ENCODE results near the gene ETFBKMT. TPM values are rescaled to one million over a fixed set of nuclear protein-coding genes. Genes with fewer than 3 reads are reported as not detected.
"Not testable (repeated sequence)": the region's sequence is repeated elsewhere in the genome, so short reads cannot be mapped to it uniquely, and the experiment has no call there.

Gene ETFBKMT
- total RNA-seq, 4 donors from 2014 or later: 1.4 to 3.2 (median 2.5) TPM

GRCh38 chr12:31655792-31656191 lies 3.7 kb upstream of the ETFBKMT start:
- TF ChIP-seq CTCF (IDR thresholded peaks at IDR 0.05): no peak
- DNase-seq (ENCODE audit: low spot score) (no peak), ATAC-seq (ENCODE audit: low FRiP score) (no peak)

GRCh38 chr12:31658471-31659086 lies 909 bp upstream of the ETFBKMT start:
- no peak for DNase-seq (ENCODE audit: low spot score)
- no peak for ATAC-seq (ENCODE audit: low FRiP score)
- no peak for TF ChIP-seq CTCF (IDR thresholded peaks at IDR 0.05)

GRCh38 chr12:31662176-31662849 lies 2.8 kb downstream of the ETFBKMT start:
- DNase-seq (ENCODE audit: low spot score) (no peak), ATAC-seq (ENCODE audit: low FRiP score) (no peak)
- no peak for TF ChIP-seq CTCF (IDR thresholded peaks at IDR 0.05)

GRCh38 chr12:31663576-31663975 lies 4.1 kb downstream of the ETFBKMT start:
- ATAC-seq (ENCODE audit: low FRiP score) (no peak), DNase-seq (ENCODE audit: low spot score) (no peak)

GRCh38 chr12:31664038-31664437 lies 4.5 kb downstream of the ETFBKMT start:
- DNase-seq (ENCODE audit: low spot score): no peak
- no peak for TF ChIP-seq CTCF (IDR thresholded peaks at IDR 0.05)
- no peak for ATAC-seq (ENCODE audit: low FRiP score)

More at GRCh38 chr12:31663576-31663975, 4.1 kb downstream of the ETFBKMT start:
- TF ChIP-seq CTCF (IDR thresholded peaks at IDR 0.05): no peak

GRCh38 chr12:31669020-31669419 lies 9.5 kb downstream of the ETFBKMT start:
- DNase-seq (ENCODE audit: low spot score) (no peak), ATAC-seq (ENCODE audit: low FRiP score) (no peak)
- TF ChIP-seq CTCF (IDR thresholded peaks at IDR 0.05): no peak

GRCh38 chr12:31669582-31669981 lies 10.1 kb downstream of the ETFBKMT start:
- not testable (repeated sequence) for DNase-seq (ENCODE audit: low spot score); ATAC-seq (ENCODE audit: low FRiP score)

All from omental fat pad (tissue), 4 donors.